ENCODE data around the gene PRPF38B.

- TF ChIP-seq CTCF (IDR thresholded peaks at IDR 0.05 in 2 of 3, conservative IDR thresholded peaks at IDR 0.05 in 1 of 3; ENCODE audit: insufficient read depth in 2 of 3, low read depth in 1 of 3, low read length in 3 of 3) (no peak), CEBPG (CRISPR knock-in tag; IDR thresholded peaks at IDR 0.05) (no peak), CEBPG (tag; conservative IDR thresholded peaks at IDR 0.05 in 1 of 2, IDR thresholded peaks at IDR 0.05 in 1 of 2) (no peak), JUND (IDR thresholded peaks at IDR 0.05; ENCODE audit: borderline replicate concordance, low read depth, low read length) (no peak), JUND (tag; IDR thresholded peaks at IDR 0.05; ENCODE audit: borderline replicate concordance, low read depth, low read length) (no peak), KAT8 (IDR thresholded peaks at IDR 0.05; ENCODE audit: low read depth) (no peak), SP1 (CRISPR knock-in tag; IDR thresholded peaks at IDR 0.05) (no peak), TEAD4 (IDR thresholded peaks at IDR 0.05; ENCODE audit: low read length) (no peak), TEAD4 (CRISPR knock-in tag; IDR thresholded peaks at IDR 0.05; ENCODE audit: borderline replicate concordance) (no peak), IRF2 (CRISPR knock-in tag; IDR thresholded peaks at IDR 0.05) (no peak), ZBTB40 (IDR thresholded peaks at IDR 0.05) (no peak), ZBTB40 (CRISPR knock-in tag; IDR thresholded peaks at IDR 0.05) (no peak), ZNF146 (CRISPR knock-in tag; IDR thresholded peaks at IDR 0.05; ENCODE audit: unreplicated experiment) (no peak), ZNF696 (CRISPR knock-in tag; conservative IDR thresholded peaks at IDR 0.05) (no peak), TCF7 (IDR thresholded peaks at IDR 0.05; ENCODE audit: borderline replicate concordance) (no peak), ZNF12 (CRISPR knock-in tag; IDR thresholded peaks at IDR 0.05) (no peak)
These were observed 12.4 kb upstream of the PRPF38B start for GRCh38 chr1:108679586-108680213.

Data from K562 (cell line).